Measurements from ENCODE around the gene SETD7.
A peak's percentile ranks its signal among the peaks of the same experiment; 100 is the strongest.

Gene SETD7

DNA sequence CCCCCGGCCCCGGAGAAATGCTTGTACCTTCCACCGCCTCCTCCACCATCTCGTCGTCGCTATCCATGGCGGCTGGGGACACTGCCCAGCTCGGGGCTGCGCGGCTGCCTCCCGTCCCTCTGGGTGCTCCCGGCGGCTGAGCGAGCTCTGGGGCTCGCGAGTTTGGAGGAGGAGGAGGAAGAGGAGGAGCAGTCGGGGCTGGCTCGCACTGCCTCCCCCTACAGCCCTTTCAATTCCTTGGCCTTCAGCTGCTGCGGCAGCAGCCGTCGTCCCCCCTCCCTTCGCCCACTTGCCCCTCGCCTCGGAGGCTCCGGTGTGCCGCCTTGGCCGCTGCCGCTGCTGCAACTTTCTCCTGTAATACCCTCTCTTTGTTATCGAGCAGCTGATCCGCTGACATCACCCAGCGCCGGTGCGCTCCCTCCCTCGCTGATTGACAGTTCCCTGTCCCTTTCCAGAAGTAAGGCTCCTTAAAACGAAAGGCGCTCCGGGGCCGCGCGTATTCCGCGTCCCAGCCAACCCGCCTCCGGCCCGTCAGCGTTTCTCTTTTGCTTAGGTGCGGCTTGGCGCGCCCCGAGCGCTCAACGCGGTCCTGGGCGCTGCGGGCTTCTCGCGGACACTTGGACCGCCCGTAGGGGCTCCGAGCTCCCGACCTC, at the start of gene SETD7:
TSS of gene SETD7 (minus strand) at position 149 of the 653 bp plus-strand sequence. CDS start at position 67, 82 bp downstream.
- DNase-seq (ENCODE audit: low read depth): peak; percentile 7

- DNase-seq (ENCODE audit: low read depth): no peak
Measured at GRCh38 chr4:139605516-139605915, 49.5 kb upstream of the SETD7 start.

DNA sequence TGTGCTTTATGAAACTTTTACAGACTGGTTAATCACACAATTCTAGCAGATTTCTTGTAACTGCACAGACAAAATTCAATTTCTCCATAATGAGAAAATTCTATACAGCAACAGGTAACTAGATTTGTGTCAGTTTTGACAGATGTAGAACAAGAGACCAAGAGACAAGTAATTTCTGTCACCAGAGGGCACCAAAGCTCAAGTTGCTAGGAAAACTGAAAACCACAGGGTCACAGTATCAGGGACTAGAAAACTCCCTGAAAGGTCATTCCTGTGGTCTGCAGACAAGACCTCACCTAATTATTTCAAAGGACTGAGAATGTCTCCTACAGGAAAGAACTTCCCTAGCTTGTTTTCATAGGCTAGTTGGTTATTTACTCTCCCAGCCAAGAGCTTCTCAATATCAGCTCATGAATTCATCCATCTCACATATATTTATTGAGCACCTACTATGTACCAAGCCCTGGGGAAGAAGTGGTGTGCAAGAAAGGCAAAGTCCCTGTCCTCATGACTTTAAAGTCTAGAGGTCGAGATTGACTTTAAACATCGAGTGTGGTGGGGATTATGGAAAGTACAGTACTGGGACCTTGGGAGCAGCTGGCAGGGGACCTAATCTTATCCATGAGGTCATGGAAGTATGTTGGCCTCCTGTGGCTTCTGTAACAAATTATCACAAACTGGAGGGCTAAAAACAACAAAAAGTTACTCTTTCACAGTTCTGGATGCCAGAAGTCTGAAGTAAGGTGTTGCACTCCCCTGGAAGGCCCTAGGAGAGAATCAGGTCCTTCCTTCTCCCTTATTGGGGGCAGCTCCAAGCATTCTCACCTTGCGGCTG, 47.8 kb upstream of the SETD7 start:
- no peak for DNase-seq (ENCODE audit: low read depth)

DNA sequence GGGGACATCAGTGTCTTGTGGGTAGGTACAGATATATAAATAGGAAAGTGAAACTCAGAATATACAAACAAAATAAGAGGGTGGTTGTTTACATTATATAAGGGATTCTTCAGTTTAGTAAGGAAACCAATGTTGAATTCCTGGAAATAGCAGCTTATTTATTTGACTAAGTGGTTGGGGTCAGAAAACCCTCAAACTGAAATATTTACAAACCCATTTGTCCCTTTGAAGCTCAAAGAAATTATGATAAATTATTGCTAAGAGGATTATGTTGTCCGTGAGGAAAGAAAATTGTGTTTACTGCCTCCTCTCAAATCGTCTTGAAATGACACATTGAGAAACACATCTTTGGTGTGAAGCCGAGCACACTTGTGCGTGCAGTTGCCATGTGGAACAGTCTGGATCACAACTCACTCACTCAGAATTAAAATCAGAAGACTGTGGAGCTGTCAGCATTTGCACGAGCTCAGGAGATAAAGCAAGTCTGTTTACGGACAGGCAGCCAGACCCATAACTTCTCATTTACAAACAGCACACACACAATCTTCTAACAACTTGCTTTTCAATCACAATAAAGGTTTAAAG, 46.8 kb upstream of the SETD7 start:
- DNase-seq (ENCODE audit: low read depth): no peak

GRCh38 chr4:139600662-139601061, 44.6 kb upstream of the SETD7 start:
- no peak for DNase-seq (ENCODE audit: low read depth)

GRCh38 chr4:139599594-139600374, 43.8 kb upstream of the SETD7 start:
- DNase-seq (ENCODE audit: low read depth): no peak

DNA sequence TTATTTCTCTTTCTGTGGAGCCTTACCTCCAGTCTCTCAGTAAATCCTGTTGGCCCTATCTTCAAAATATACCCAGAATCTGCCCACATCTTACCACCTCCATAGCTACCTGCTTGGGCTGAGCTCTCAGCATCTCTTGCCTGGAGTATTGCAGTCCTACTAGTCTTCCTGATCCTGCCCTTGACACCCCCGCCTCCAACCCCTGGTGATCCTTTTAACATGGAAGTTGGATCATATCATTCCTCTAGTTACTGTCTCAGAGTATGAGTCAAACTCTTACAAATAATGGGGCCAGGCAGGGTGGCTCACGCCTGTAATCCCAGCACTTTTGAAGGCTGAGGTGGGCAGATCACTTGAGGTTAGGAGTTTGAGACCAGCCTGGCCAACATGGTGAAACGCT, 43.1 kb upstream of the SETD7 start:
- no peak for DNase-seq (ENCODE audit: low read depth)

- no peak for DNase-seq (ENCODE audit: low read depth)
Measured at GRCh38 chr4:139596684-139597279, 40.8 kb upstream of the SETD7 start.

DNA sequence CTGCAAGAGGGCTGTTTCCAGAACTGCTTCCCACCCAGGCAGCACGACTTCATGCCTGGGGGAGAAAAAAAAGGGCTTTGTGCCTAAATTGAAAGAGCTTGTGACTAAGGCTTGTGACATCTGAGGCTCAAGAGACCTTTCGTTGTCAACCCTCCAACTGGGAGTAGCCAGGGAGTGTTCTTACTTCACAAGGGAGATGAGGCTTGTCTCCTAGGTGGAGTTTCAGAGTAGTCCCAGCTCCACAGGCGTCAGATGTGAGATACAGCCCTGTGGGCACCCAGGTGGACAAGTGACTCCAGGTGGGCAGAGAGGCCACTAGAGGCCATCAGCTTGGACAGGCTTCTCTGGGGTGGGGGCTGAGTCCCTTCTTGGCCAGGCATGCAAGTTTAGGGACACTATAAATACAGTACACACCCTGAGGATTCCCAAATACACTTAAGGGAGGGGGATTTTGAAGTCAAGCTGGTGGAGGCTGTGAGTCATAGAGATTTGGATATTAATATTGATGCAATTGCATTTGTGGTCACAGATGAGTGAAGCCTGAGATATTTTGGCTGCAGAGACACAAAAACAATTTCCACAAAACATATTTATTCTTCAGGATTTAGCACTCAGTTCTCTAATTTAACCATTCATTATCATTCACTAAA, 40.1 kb upstream of the SETD7 start:
- DNase-seq (ENCODE audit: low read depth): no peak

- no peak for DNase-seq (ENCODE audit: low read depth)
Measured at GRCh38 chr4:139594591-139595185, 38.7 kb upstream of the SETD7 start.

DNA sequence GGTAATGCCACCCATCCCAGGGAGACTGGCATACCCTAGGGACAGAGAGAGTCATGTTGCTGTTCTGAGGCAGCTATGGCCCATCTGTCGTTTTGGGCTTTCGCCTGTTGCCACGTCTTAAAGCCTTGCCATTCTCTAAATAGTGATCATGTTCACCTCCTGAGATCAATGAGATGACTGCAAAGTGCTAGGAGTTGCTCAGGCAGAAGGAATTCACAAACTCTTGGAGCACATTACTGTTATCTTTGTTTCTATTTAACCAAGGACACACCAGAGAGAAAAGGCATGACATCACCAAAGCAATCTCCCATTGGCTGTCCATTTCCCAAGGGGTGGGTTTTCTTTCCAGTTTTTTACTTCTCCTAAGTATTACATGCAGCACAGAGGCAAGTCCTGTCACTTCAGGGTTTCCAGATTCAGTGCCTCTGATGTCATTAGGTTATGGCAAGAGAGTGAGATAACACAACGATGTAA, 37.1 kb upstream of the SETD7 start:
- DNase-seq (ENCODE audit: low read depth): no peak

GRCh38 chr4:139589336-139590018, 33.5 kb upstream of the SETD7 start:
- DNase-seq (ENCODE audit: low read depth): no peak

DNA sequence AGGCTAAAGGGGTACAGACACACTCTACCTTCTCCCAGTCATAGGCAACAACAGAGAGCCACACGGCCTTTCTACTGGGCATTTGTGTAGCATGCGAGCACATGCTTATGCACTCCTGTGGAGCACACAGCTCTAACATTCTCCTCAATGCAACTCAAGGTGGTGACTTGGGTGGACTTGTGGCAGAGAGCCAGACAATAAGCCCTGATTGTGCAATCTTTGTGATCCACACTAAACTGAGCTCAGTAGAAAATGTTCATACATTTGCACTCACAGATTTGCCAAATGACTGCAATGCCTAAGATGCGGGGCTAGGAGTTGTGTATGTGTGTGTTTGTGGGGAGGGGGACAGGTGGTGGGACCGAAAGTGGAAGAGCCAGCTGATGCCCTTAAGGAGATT, 31.4 kb upstream of the SETD7 start:
- no peak for DNase-seq (ENCODE audit: low read depth)

DNA sequence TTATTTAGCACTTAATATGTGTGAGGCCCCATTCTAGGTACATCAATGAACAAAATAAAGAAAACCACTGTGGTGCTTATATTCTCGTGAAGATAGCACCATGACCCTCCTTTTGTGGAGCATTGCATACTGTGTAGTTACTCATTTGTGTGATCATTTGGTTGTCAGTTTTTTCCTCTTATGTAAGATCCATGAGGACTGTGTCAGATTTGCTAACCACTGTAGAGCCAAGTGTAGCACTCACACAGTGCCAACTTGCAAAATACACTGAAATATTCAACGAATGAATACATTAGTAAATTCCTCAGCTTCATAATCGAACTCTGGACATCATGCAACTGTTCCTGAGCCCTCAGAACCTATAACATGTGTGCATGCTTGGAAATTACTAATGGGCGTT, 29.5 kb upstream of the SETD7 start:
- DNase-seq (ENCODE audit: low read depth): no peak

- DNase-seq (ENCODE audit: low read depth): no peak
Measured at GRCh38 chr4:139584784-139585183, 28.8 kb upstream of the SETD7 start.

DNA sequence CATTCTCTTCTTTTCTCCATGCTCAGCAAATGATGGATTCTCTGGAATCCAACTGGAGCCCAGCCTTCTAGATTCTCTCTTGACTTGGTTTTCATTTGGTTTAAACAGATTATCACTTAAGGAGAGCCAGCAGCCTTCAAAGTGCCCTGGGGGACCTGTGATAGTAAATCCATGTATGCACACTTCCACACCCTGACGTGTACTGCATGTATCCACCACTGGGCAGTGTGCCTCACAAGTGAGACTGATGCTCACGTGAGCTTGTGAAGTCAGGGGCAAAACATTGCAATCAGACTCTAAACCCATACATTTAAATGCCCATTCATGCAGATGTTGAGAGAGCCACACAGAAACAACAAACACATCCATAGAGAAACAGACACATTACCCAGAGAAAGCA, 28.0 kb upstream of the SETD7 start:
- no peak for DNase-seq (ENCODE audit: low read depth)

DNA sequence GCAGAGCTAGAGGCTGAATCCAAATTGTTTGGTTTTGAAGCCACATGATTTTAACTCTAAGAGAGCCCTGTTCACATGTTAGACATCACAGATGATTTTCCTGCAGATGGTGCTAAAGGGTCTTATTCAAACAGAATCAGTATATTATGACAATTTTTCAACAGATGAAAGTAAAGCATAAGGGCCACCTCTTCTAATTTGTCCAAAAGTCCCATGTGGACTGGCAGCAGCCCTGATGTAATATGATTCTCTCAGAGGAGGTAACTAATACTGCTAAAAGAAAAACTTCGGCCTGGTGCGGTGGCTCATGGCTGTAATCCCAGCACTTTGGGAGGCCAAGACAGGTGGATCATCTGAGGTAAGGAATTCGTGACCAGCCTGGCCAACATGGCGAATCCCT, 26.0 kb upstream of the SETD7 start:
- no peak for DNase-seq (ENCODE audit: low read depth)

DNA sequence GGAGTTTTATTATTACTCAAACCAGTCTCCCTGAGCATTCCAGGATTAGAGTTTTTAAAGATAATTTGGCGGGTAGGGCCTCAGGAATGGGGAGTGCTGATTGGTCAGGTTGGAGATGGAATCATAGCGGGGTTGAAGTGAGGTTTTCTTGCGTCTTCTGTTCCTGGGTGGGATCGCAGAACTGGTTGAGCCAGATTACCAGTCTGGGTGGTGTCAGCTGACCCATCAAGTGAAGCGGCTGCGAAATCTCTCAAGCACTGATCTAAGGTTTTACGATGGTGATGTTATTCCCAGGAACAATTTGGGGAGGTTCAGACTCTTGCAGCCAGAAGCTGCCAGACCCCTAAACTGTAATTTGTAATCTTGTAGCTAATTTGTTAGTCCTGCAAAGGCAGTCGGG, 25.1 kb upstream of the SETD7 start:
- DNase-seq (ENCODE audit: low read depth): no peak

GRCh38 chr4:139576219-139576618, 20.2 kb upstream of the SETD7 start:
- DNase-seq (ENCODE audit: low read depth): no peak

GRCh38 chr4:139575072-139575471, 19.1 kb upstream of the SETD7 start:
- no peak for DNase-seq (ENCODE audit: low read depth)
